Neural progenitor cell (in vitro differentiated cells): ENCODE measurements around the gene EVC.

Experiments used
- CTCF ChIP-seq: fragments of 200-600 bp; sonication (generic); IDR thresholded peaks from 2 replicates; pipeline ENCODE4 v1.5.1; 2017; ENCODE audit warnings: antibody characterized with exemption, mild to moderate bottlenecking
- EZH2 ChIP-seq: fragments of 200-600 bp; sonication (generic); IDR thresholded peaks from 2 replicates; pipeline ENCODE4 v1.6.1; 2017; ENCODE audit warnings: antibody characterized with exemption, mild to moderate bottlenecking, moderate library complexity
- EZH2phosphoT487 ChIP-seq: fragments of 200-600 bp; sonication (generic); IDR thresholded peaks from 2 replicates; pipeline ENCODE4 v1.6.1; 2017; ENCODE audit warnings: antibody characterized with exemption

DNA sequence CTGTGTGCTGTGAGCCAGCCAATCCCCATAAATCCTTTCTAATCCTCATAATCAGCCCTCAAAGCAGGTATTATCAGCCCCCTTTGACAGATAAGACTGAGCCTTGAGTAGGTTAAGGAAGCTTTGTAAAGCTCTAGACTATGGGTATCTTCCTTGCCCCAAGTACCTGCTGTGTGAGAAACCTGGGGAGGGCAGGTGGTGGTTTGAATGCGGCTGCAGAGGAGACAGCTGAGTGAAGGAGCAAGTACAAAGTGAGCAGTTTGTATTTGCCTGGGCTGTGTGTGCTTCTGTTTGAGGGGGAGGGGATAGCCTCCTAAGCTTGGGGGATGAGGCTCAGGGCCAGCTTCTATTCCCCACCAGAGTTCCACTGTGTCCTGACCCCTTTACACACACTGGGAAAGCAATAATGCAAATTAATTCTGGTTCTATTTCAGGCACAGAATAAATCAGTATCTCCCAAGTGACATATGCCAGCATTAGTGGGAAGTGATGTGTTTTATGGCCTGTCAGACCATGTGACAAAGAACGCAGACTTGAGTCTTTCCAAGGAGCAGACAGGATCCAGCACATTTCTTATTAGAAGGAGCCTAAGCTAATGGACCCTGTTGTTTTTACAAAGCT lies 63.5 kb downstream of the EVC start:
- TF ChIP-seq EZH2phosphoT487 (no peak), CTCF (no peak), EZH2 (no peak)
